ENCODE results near the gene LHX4.

GRCh38 chr1:180201451-180202200 lies 28.4 kb upstream of the LHX4 start:
- TF ChIP-seq YY1 (IDR thresholded peaks at IDR 0.05; ENCODE audit: insufficient read depth, insufficient read length) (no peak), ZNF274 (IDR thresholded peaks at IDR 0.05; ENCODE audit: low read depth, low read length) (no peak), SUZ12 (IDR thresholded peaks at IDR 0.05; ENCODE audit: extremely low read depth, insufficient read depth, insufficient read length) (no peak)

All from NT2/D1 (cell line).